ENCODE measurements around the gene EPB41L4B.

- TF ChIP-seq EZH2phosphoT487 (IDR thresholded peaks at IDR 0.05; ENCODE audit: unreplicated experiment) (no peak), EZH2 (IDR thresholded peaks at IDR 0.05; ENCODE audit: low read depth, unreplicated experiment) (no peak), CTCF (conservative IDR thresholded peaks at IDR 0.05; ENCODE audit: low read depth in 2 of 2) (no peak), REST (IDR thresholded peaks at IDR 0.05; ENCODE audit: unreplicated experiment) (no peak), NANOG (IDR thresholded peaks at IDR 0.05; ENCODE audit: borderline replicate concordance) (no peak), POLR2AphosphoS5 (IDR thresholded peaks at IDR 0.05; ENCODE audit: low read depth) (no peak), JUNB (IDR thresholded peaks at IDR 0.05; ENCODE audit: unreplicated experiment) (no peak), CREB1 (CRISPR knock-in tag; IDR thresholded peaks at IDR 0.05; ENCODE audit: low read depth) (no peak)
These were observed 10.5 kb upstream of the EPB41L4B start for GRCh38 chr9:109331353-109331752.
